Spleen (tissue), 11 donors: ENCODE results near the gene ANKFN1. TPM values are rescaled to one million over a fixed set of nuclear protein-coding genes. Genes with fewer than 3 reads are reported as not detected.

Experiments used
- DNase-seq: peaks from one replicate; pipeline ENCODE4 v3.0.0-alpha.2; 2020
- H3K27ac ChIP-seq, 8 donors: fragments of 200-600 bp; sonication (generic) in 7 of 8; 1 replicate in 4 of 8; 2 replicates in 4 of 8; pipeline versions ENCODE4 v1.5.0 to v1.8.0; 2016 to 2021; ENCODE audit warnings: inconsistent platforms in 4 of 8, mild to moderate bottlenecking in 4 of 8, moderate library complexity in 1 of 8
- H3K27me3 ChIP-seq, 7 donors: fragments of 200-600 bp; sonication (generic) in 6 of 7; replicated peaks in 1 of 7; 1 replicate in 4 of 7; 2 replicates in 3 of 7; pipeline versions ENCODE4 v1.5.0 to v1.8.0; 2016 to 2021; ENCODE audit warnings: inconsistent platforms in 3 of 7, mild to moderate bottlenecking in 1 of 7
- H3K36me3 ChIP-seq, 6 donors: fragments of 200-600 bp; sonication (generic) in 5 of 6; 1 replicate in 4 of 6; 2 replicates in 2 of 6; pipeline versions ENCODE4 v1.5.0 to v1.8.0; 2016 to 2021; ENCODE audit warnings: inconsistent platforms in 2 of 6
- H3K4me1 ChIP-seq, 6 donors: fragments of 200-600 bp; sonication (generic) in 5 of 6; 1 replicate in 3 of 6; 2 replicates in 3 of 6; pipeline versions ENCODE4 v1.5.0 to v1.8.0; 2016 to 2021; ENCODE audit warnings: inconsistent platforms in 3 of 6
- H3K4me3 ChIP-seq, 8 donors: fragments of 200-600 bp; sonication (generic) in 7 of 8; 1 replicate in 4 of 8; 2 replicates in 4 of 8; pipeline versions ENCODE4 v1.5.0 to v1.8.0; 2016 to 2021; ENCODE audit warnings: inconsistent platforms in 4 of 8, mild to moderate bottlenecking in 4 of 8, moderate library complexity in 2 of 8
- H3K9me3 ChIP-seq, 8 donors: fragments of 200-600 bp; sonication (generic) in 7 of 8; 1 replicate in 4 of 8; 2 replicates in 4 of 8; pipeline versions ENCODE4 v1.5.0 to v1.8.0; 2016 to 2021; ENCODE audit warnings: inconsistent platforms in 4 of 8
- CTCF ChIP-seq, 11 experiments: fragments of 200-600 bp in 7 of 11; fragments of 450-650 bp in 4 of 11; sonication (generic) in 4 of 11; IDR thresholded peaks in 8 of 11; conservative IDR thresholded peaks in 3 of 11; 1 replicate in 7 of 11; 2 replicates in 4 of 11; pipeline versions ENCODE4 v1.4.0 to v1.8.0; 2016 to 2021; ENCODE audit warnings: antibody characterized with exemption in 11 of 11, inconsistent platforms in 4 of 11, mild to moderate bottlenecking in 1 of 11
- POLR2A ChIP-seq, 3 donors: fragments of 450-650 bp; IDR thresholded peaks; one replicate each; pipeline ENCODE4 v1.5.1; 2017; ENCODE audit warnings: antibody characterized with exemption in 3 of 3, mild to moderate bottlenecking in 1 of 3
- POLR2AphosphoS5 ChIP-seq, 3 donors: sonication (generic); formaldehyde crosslinking; IDR thresholded peaks; one replicate each; pipeline ENCODE4 v1.5.1; 2017; ENCODE audit warnings: antibody characterized with exemption in 3 of 3
- WGBS, 5 donors: extraction: QIAGEN DNeasy Blood & Tissue Kit in 3 of 5; methylation state at CpG; one replicate each; pipeline versions ENCODE4 v1.1.5 to v1.1.7; 2013 to 2018; 5-methylcytosine and 5-hydroxymethylcytosine counted together
- intact Hi-C: fragments of 100-400 bp; cut with DNase I; formaldehyde crosslinking; loops from one replicate; pipeline ENCODE4 v1.15.0; 2023; ENCODE audit warnings: low total_unique reads
- polyA plus RNA-seq, 3 donors: library from polyadenylated mRNA; stranded (reverse); fragments of 200-250 nt; gene quantifications; one replicate each; pipeline ENCODE4 v1.2.1, GENCODE V29; 2013
- total RNA-seq, 7 donors: library from RNA; depleted of rRNA in 3 of 7; stranded (reverse); fragments of >200 nt in 3 of 7; fragmentation: NEBNext Ultra II Directional in 4 of 7; extraction: Animal tissue kit (Norgen Biotek cat#: 25700) in 4 of 7; gene quantifications; one replicate each; pipeline versions ENCODE4 v1.1.0 to v1.2.1, GENCODE V29; 2016 to 2021
- donor health status: healthy with polysubstance abuse.
- donor health status: DM: no; HTN: no; CAD: no; lungs with moderate emphysema.
- donor health status: DM: no; HTN: no; CAD: no.
- donor health status: Bipolar disorder and iron deficiency.
- donor health status: healthy.
- donor health status: DM: no; HTN: no; CAD: no.
- donor health status: DM: yes; HTN: yes; CAD: no.

ANKFN1 gene
- total and polyA plus RNA-seq, 10 donors = 0.19 to 0.58 TPM; not detected in 8

GRCh38 chr17:56322991-56323390 lies 169.7 kb downstream of the ANKFN1 start:
- H3K27ac ChIP-seq = no peak overlapping the region
- no peaks in the 10 kb centered on the region for H3K9me3 ChIP-seq
- peaks cover 0 to 42% (median 4%) of the 10 kb centered on the region in 6 donors for H3K4me1 ChIP-seq
- H3K36me3 ChIP-seq = no peaks in the 10 kb centered on the region
- H3K4me3 ChIP-seq = no peak overlapping the region
- no peak for DNase-seq
- intact Hi-C loops = no loop called here
- no peaks in the 10 kb centered on the region for H3K27me3 ChIP-seq
- 63 to 92% (median 75%) methylated on average over 2 of the region's 2 CpGs for WGBS, 5 donors
- no peak for TF ChIP-seq CTCF (IDR thresholded peaks at IDR 0.05 in 8 of 11, conservative IDR thresholded peaks at IDR 0.05 in 3 of 11)
- TF ChIP-seq POLR2AphosphoS5 (IDR thresholded peaks at IDR 0.05) = no peak
- no peak for TF ChIP-seq POLR2A (IDR thresholded peaks at IDR 0.05)

DNA sequence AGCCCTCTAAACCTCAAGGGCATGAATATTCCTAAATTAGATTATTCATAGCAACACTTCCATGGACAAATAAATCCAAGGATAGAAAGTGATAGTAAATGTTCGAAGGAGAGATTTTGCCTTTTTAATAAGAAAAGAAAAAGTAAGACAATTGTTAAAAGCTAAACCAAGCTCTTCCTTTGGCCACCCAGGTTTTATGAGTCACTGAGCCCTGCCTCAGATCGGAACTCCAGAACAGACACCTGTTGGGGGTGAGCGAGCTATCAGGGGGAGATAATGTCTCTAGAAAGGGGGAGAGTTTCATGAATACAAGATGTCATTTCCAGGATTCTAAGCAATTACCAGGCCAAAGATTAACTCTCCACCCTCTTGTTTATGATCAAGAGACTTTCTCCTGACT lies 171.4 kb downstream of the ANKFN1 start:
- no peak for TF ChIP-seq CTCF (IDR thresholded peaks at IDR 0.05 in 8 of 11, conservative IDR thresholded peaks at IDR 0.05 in 3 of 11)
- no peak for TF ChIP-seq POLR2A (IDR thresholded peaks at IDR 0.05)
- no peak for TF ChIP-seq POLR2AphosphoS5 (IDR thresholded peaks at IDR 0.05)
- Histone ChIP-seq H3K27ac (no peak overlapping the region), H3K36me3 (no peaks in the 10 kb centered on the region), H3K4me1 (peaks cover 0 to 31% (median 4%) of the 10 kb centered on the region in 6 donors), H3K27me3 (no peaks in the 10 kb centered on the region), H3K4me3 (no peak overlapping the region), H3K9me3 (no peaks in the 10 kb centered on the region)
- WGBS, 5 donors = 83 to 92% (median 88%) methylated on average over 3 of the region's 3 CpGs
- DNase-seq = no peak
- intact Hi-C loops = no loop called here

DNA sequence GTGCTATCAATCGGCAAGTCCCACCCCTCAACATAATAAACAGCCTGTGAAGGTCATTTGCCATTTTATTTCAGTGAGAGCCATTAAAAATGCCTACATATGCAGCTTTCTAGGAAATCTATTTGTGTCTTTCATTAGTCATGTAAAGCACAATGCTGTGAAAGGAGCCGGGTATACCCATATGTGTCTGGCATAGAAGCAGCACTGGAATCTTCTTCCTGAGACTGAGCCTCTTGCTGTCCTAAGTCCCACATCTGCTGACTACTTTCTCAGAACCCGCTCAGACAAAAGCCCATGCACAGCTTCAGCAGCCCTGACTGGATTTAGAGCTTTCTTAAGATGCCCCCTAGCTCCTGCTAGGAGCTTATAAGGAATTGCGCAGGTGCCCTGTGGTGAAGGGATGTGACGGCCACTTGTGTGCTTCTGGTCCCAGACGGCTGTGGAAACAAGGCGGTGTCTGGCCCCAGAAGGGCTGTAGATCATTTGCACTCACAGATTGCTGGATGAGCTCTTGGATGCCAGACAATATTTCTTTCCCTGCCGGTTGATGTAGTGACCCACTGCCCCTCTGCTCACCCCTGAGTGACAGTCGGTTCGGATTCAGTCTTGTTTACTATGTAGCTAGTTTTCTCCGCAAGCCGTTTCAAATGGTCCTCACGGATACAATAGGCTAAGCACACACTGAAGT lies 172.2 kb downstream of the ANKFN1 start:
- TF ChIP-seq POLR2A (IDR thresholded peaks at IDR 0.05) (no peak), CTCF (IDR thresholded peaks at IDR 0.05 in 8 of 11, conservative IDR thresholded peaks at IDR 0.05 in 3 of 11) (no peak), POLR2AphosphoS5 (IDR thresholded peaks at IDR 0.05) (no peak)
- H3K4me1 ChIP-seq = peaks cover 0 to 23% (median 2%) of the 10 kb centered on the region in 6 donors
- no peaks in the 10 kb centered on the region for H3K36me3 ChIP-seq
- intact Hi-C loops = no loop called here
- no peak overlapping the region for H3K27ac ChIP-seq
- WGBS, 5 donors = 82 to 88% (median 84%) methylated on average over 13 of the region's 13 CpGs
- H3K9me3 ChIP-seq = no peaks in the 10 kb centered on the region
- no peaks in the 10 kb centered on the region for H3K27me3 ChIP-seq
- no peak overlapping the region for H3K4me3 ChIP-seq
- no peak for DNase-seq

GRCh38 chr17:56326001-56326359 lies 172.7 kb downstream of the ANKFN1 start:
- peaks cover 0 to 17% (median 0%) of the 10 kb centered on the region in 6 donors for H3K4me1 ChIP-seq
- H3K36me3 ChIP-seq = no peaks in the 10 kb centered on the region
- no peak overlapping the region for H3K27ac ChIP-seq
- H3K4me3 ChIP-seq = no peak overlapping the region
- intact Hi-C loops = no loop called here
- H3K9me3 ChIP-seq = no peaks in the 10 kb centered on the region
- no peaks in the 10 kb centered on the region for H3K27me3 ChIP-seq
- no peak for TF ChIP-seq POLR2A (IDR thresholded peaks at IDR 0.05)
- no peak for TF ChIP-seq POLR2AphosphoS5 (IDR thresholded peaks at IDR 0.05)
- WGBS, 5 donors = 73 to 80% (median 78%) methylated on average over 5 of the region's 5 CpGs
- no peak for DNase-seq
